Osteocyte (in vitro differentiated cells): ENCODE results near the gene UBE2E3. TPM values are rescaled to one million over a fixed set of nuclear protein-coding genes. Genes with fewer than 3 reads are reported as not detected.

ENCODE experiments used
- DNase-seq: peaks from one replicate; pipeline ENCODE4 v3.0.0; 2021; ENCODE audit warnings: mixed read lengths; ENCODE audit not compliant: unreplicated experiment; ENCODE audit errors: extremely low spot score
- H3K27ac Mint-ChIP-seq: one replicate; pipeline ENCODE4 v1.8.0; 2021; ENCODE audit warnings: mild to moderate bottlenecking, mixed read lengths; ENCODE audit not compliant: unreplicated experiment
- H3K27me3 Mint-ChIP-seq: one replicate; pipeline ENCODE4 v1.8.0; 2021; ENCODE audit warnings: mixed read lengths; ENCODE audit not compliant: unreplicated experiment
- H3K36me3 Mint-ChIP-seq: one replicate; pipeline ENCODE4 v1.8.0; 2021; ENCODE audit warnings: mixed read lengths; ENCODE audit not compliant: unreplicated experiment
- H3K4me1 Mint-ChIP-seq: one replicate; pipeline ENCODE4 v1.8.0; 2021; ENCODE audit warnings: mixed read lengths; ENCODE audit not compliant: unreplicated experiment
- H3K4me3 Mint-ChIP-seq: one replicate; pipeline ENCODE4 v1.8.0; 2021; ENCODE audit warnings: mild to moderate bottlenecking, moderate library complexity, mixed read lengths; ENCODE audit not compliant: unreplicated experiment
- H3K9me3 Mint-ChIP-seq: one replicate; pipeline ENCODE4 v1.8.0; 2021; ENCODE audit warnings: mixed read lengths; ENCODE audit not compliant: unreplicated experiment
- total RNA-seq: library from RNA; stranded (reverse); gene quantifications from 2 replicates; pipeline ENCODE4 v1.2.1, GENCODE V29; 2021
- TF ChIP-seq, protein P1 (sequence below): fragments of 200-600 bp; sonication (generic); IDR thresholded peaks from 2 replicates; pipeline ENCODE4 v1.5.0; 2021; ENCODE audit warnings: antibody characterized with exemption, mild to moderate bottlenecking, moderate library complexity

The UBE2E3 gene
- total RNA-seq, 1 donor from 2014 or later, result 108 TPM

DNA sequence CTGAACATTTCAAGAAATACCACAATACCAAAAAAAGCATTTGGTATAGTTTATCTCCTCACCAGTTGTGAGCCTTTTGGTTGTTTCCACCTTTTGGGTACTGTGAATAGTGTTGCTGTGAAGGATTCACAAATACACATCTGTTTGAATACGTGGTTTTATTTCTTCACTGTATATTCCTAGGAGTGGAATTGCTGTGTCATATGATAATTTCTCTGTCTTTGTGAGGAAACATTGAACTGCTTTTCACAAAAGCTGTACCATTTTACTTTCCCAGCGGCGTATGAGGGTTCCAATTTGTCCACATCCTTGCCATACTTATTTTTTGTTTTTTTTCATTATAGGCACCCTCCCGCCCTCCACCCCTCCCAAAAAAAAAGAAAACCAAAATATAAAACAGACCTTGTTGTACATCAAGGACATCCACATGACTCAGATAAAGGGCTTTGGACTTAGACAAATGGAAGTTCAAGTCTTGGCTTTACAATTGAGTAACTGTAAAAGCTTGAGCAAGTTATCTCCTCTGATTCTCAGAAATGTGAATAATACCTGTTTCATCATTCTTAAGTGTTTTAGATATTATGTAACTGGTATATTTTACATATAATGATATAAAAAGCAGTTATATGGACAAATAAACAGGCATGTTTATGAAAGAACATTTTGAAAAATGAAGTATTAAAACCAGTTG, 19.0 kb downstream of the UBE2E3 start:
- no peak overlapping the region for H3K27ac Mint-ChIP-seq
- TF ChIP-seq, protein P1, sequence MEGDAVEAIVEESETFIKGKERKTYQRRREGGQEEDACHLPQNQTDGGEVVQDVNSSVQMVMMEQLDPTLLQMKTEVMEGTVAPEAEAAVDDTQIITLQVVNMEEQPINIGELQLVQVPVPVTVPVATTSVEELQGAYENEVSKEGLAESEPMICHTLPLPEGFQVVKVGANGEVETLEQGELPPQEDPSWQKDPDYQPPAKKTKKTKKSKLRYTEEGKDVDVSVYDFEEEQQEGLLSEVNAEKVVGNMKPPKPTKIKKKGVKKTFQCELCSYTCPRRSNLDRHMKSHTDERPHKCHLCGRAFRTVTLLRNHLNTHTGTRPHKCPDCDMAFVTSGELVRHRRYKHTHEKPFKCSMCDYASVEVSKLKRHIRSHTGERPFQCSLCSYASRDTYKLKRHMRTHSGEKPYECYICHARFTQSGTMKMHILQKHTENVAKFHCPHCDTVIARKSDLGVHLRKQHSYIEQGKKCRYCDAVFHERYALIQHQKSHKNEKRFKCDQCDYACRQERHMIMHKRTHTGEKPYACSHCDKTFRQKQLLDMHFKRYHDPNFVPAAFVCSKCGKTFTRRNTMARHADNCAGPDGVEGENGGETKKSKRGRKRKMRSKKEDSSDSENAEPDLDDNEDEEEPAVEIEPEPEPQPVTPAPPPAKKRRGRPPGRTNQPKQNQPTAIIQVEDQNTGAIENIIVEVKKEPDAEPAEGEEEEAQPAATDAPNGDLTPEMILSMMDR, result no peak
- peaks cover 20% of the 10 kb centered on the region for H3K36me3 Mint-ChIP-seq
- H3K9me3 Mint-ChIP-seq, result peaks cover 4% of the 10 kb centered on the region
- H3K4me3 Mint-ChIP-seq, result no peak overlapping the region
- H3K27me3 Mint-ChIP-seq, result no peaks in the 10 kb centered on the region
- H3K4me1 Mint-ChIP-seq, result peaks cover 15% of the 10 kb centered on the region
- DNase-seq, result no peak

- peaks cover 5% of the 10 kb centered on the region for H3K36me3 Mint-ChIP-seq
- H3K4me3 Mint-ChIP-seq, result no peak overlapping the region
- no peak for DNase-seq
- H3K27ac Mint-ChIP-seq, result no peak overlapping the region
- H3K9me3 Mint-ChIP-seq, result no peaks in the 10 kb centered on the region
- peaks cover 30% of the 10 kb centered on the region for H3K4me1 Mint-ChIP-seq
- TF ChIP-seq, protein P1, result no peak
- no peaks in the 10 kb centered on the region for H3K27me3 Mint-ChIP-seq
Measured at GRCh38 chr2:181004647-181005325, 24.4 kb downstream of the UBE2E3 start.

GRCh38 chr2:181005326-181005655, 24.9 kb downstream of the UBE2E3 start:
- Mint-ChIP-seq H3K36me3 (peaks cover 5% of the 10 kb centered on the region), H3K9me3 (no peaks in the 10 kb centered on the region), H3K4me3 (no peak overlapping the region), H3K4me1 (peaks cover 34% of the 10 kb centered on the region), H3K27ac (no peak overlapping the region), H3K27me3 (no peaks in the 10 kb centered on the region)
- DNase-seq, result no peak
- TF ChIP-seq, protein P1, result no peak

GRCh38 chr2:181005809-181006208, 25.4 kb downstream of the UBE2E3 start:
- TF ChIP-seq, protein P1, result no peak
- no peaks in the 10 kb centered on the region for H3K9me3 Mint-ChIP-seq
- no peak for DNase-seq
- H3K4me3 Mint-ChIP-seq, result no peak overlapping the region
- H3K27ac Mint-ChIP-seq, result peak overlapping the region; percentile 60
- peaks cover 5% of the 10 kb centered on the region for H3K36me3 Mint-ChIP-seq
- peaks cover 39% of the 10 kb centered on the region for H3K4me1 Mint-ChIP-seq
- H3K27me3 Mint-ChIP-seq, result no peaks in the 10 kb centered on the region

DNA sequence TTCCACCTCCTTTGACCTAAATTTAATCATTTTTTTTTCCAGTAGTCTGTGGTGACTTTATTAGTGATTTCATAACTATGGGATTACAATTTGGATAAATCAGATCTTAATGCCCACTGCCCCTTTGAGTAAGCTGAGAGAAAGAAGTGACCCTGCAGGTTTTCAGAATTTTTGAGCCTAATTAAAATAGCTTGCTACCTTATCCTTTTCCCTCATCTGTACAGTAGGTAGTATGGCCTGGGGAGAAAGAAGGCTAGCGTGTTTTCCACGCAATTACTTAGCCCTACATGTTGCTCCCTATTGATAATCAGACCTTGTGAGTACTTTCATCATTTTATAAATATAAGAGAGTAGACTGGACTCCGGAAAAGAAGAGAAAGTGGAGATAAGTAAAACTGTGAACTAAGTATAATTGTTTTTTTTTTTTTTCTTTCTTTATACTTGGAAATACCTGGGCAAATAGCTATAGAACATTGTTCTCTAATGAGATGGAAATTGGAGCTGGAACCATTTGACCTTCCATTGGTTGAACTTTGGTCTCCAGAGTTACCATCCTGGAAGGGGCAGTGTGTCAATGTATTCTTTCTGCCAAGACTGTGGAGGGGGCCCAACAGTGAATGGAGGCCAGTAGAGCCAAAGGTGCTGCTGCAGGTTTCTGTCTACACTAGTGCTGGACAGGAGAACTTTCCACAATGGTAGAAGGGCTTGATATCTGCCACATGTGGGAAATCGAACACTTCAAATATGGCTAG, 26.9 kb downstream of the UBE2E3 start:
- Mint-ChIP-seq H3K4me1 (peaks cover 38% of the 10 kb centered on the region), H3K36me3 (peaks cover 4% of the 10 kb centered on the region), H3K4me3 (no peak overlapping the region), H3K27me3 (no peaks in the 10 kb centered on the region), H3K9me3 (no peaks in the 10 kb centered on the region), H3K27ac (no peak overlapping the region)
- DNase-seq, result no peak
- TF ChIP-seq, protein P1, result no peak
